ENCODE data around the gene PIP5K1C. TPM values are rescaled to one million over a fixed set of nuclear protein-coding genes. Genes with fewer than 3 reads are reported as not detected.
A peak's percentile ranks its signal among the peaks of the same experiment; 100 is the strongest.

The PIP5K1C gene
- total RNA-seq, 3 donors from 2014 or later (not counting 1 experiment from before 2014, with no cell fraction given), result 35.0 to 49.2 (median 36.8) TPM

GRCh38 chr19:3671680-3672574, 28.3 kb downstream of the PIP5K1C start:
- peak overlapping the region; percentile 89 for H3K4me3 Mint-ChIP-seq
- peaks cover 24 to 56% of the 10 kb centered on the region in 2 donors for H3K4me1 Mint-ChIP-seq
- Histone ChIP-seq H3K27me3 (ENCODE audit: control insufficient read depth, insufficient read depth, low read length) (no peaks in the 10 kb centered on the region), H3K4me3 (ENCODE audit: low read length) (peak overlapping the region; percentile 9), H3K9me3 (ENCODE audit: control insufficient read depth, insufficient read depth, low read length) (no peaks in the 10 kb centered on the region), H3K4me1 (ENCODE audit: control insufficient read depth, insufficient read depth, low read length) (peaks cover 37% of the 10 kb centered on the region), H3K27ac (ENCODE audit: low read length) (peak overlapping the region; percentile 80), H3K36me3 (ENCODE audit: control insufficient read depth, insufficient read depth, low read length) (no peaks in the 10 kb centered on the region)
- no peaks in the 10 kb centered on the region for H3K27me3 Mint-ChIP-seq (ENCODE audit: low read depth in 2 of 2)
- DNase-seq, result peak; percentile 31 to 49
- no peak for TF ChIP-seq CTCF (IDR thresholded peaks at IDR 0.05)
- H3K36me3 Mint-ChIP-seq, result no peaks in the 10 kb centered on the region
- peak; percentile 54 to 60 (median 54) for ATAC-seq
- H3K9me3 Mint-ChIP-seq, result no peaks in the 10 kb centered on the region
- peak overlapping the region; percentile 83 to 93 for H3K27ac Mint-ChIP-seq
- intact Hi-C loops (cut with micrococcal nuclease), result loop anchor here (2.0 kb wide), 2 partner anchors 15 to 27 kb away; no protein-coding TSS in a partner anchor
- WGBS (ENCODE audit: insufficient coverage), result 23% methylated on average over 40 of the region's 40 CpGs

- H3K27ac ChIP-seq (ENCODE audit: low read length), result peak overlapping the region; percentile 80
- H3K4me1 Mint-ChIP-seq, result peaks cover 22 to 55% of the 10 kb centered on the region in 2 donors
- H3K9me3 ChIP-seq (ENCODE audit: control insufficient read depth, insufficient read depth, low read length), result no peaks in the 10 kb centered on the region
- peak overlapping the region; percentile 9 for H3K4me3 ChIP-seq (ENCODE audit: low read length)
- peak overlapping the region; percentile 89 for H3K4me3 Mint-ChIP-seq
- H3K9me3 Mint-ChIP-seq, result no peaks in the 10 kb centered on the region
- WGBS (ENCODE audit: insufficient coverage), result 9% methylated on average over 45 of the region's 45 CpGs
- no peaks in the 10 kb centered on the region for H3K36me3 Mint-ChIP-seq
- no peaks in the 10 kb centered on the region for H3K27me3 Mint-ChIP-seq (ENCODE audit: low read depth in 2 of 2)
- peak overlapping the region; percentile 83 to 93 for H3K27ac Mint-ChIP-seq
- H3K4me1 ChIP-seq (ENCODE audit: control insufficient read depth, insufficient read depth, low read length), result peaks cover 31% of the 10 kb centered on the region
- intact Hi-C loops (cut with micrococcal nuclease), result loop anchor here (2.0 kb wide), 2 partner anchors 16 to 28 kb away; no protein-coding TSS in a partner anchor
- no peaks in the 10 kb centered on the region for H3K36me3 ChIP-seq (ENCODE audit: control insufficient read depth, insufficient read depth, low read length)
- ATAC-seq, result peak; percentile 75 to 85 (median 81)
- peak; percentile 35 to 74 for DNase-seq
- no peaks in the 10 kb centered on the region for H3K27me3 ChIP-seq (ENCODE audit: control insufficient read depth, insufficient read depth, low read length)
- no peak for TF ChIP-seq CTCF (IDR thresholded peaks at IDR 0.05)
Measured at GRCh38 chr19:3670796-3671679, 29.2 kb downstream of the PIP5K1C start.

DNA sequence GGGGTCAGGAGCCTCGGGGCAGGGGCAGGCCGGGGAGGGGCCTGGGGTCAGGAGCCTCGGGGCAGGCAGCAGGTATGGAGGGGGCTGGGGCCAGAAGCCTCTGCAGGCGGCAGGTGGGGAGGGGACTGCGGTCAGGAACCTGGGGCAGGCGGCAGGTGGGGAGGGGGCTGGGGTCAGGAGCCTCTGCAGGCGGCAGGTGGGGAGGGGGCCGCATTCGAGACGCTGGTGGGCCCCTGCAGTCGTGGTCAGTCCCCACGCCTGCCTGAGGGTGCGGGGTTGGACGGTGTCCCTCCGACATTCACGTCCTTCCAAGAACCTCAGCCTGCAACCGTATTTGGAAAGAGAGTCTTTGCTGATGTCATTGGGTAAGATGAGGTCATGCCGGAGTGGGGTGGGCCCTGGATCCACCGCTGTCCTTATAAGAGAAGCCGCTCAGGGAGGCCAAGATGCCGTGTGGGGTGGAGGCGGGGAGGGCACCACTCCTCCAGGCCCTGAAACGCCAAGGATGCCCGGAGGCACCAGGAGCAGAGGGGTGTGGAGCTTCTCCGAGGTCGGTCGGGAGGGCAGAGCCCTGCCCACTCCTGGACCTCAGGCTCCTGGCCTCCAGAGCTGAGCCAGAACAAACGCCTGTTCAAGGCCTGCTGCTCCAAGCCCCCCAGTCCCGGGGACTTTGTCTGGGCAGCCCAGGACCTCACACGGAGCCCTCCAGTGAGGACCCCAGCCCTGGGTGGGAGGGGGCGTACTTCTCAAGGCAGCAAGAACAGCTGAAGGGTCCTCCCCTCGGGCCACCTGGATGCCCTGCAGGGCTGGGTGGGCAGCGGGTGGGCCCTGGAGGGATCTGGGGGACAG, 30.1 kb downstream of the PIP5K1C start:
- no peak overlapping the region for H3K4me3 Mint-ChIP-seq
- Histone ChIP-seq H3K36me3 (ENCODE audit: control insufficient read depth, insufficient read depth, low read length) (no peaks in the 10 kb centered on the region), H3K4me1 (ENCODE audit: control insufficient read depth, insufficient read depth, low read length) (peaks cover 38% of the 10 kb centered on the region), H3K9me3 (ENCODE audit: control insufficient read depth, insufficient read depth, low read length) (no peaks in the 10 kb centered on the region), H3K27me3 (ENCODE audit: control insufficient read depth, insufficient read depth, low read length) (no peaks in the 10 kb centered on the region), H3K27ac (ENCODE audit: low read length) (peak overlapping the region; percentile 80), H3K4me3 (ENCODE audit: low read length) (no peak overlapping the region)
- H3K9me3 Mint-ChIP-seq, result no peaks in the 10 kb centered on the region
- H3K4me1 Mint-ChIP-seq, result peaks cover 24 to 53% of the 10 kb centered on the region in 2 donors
- H3K27me3 Mint-ChIP-seq (ENCODE audit: low read depth in 2 of 2), result no peaks in the 10 kb centered on the region
- no peak for DNase-seq
- WGBS (ENCODE audit: insufficient coverage), result 81% methylated on average over 33 of the region's 33 CpGs
- no peak for TF ChIP-seq CTCF (IDR thresholded peaks at IDR 0.05)
- intact Hi-C loops (cut with micrococcal nuclease), result loop anchor here (2.0 to 10.0 kb wide), 3 partner anchors 17 to 535 kb away; no protein-coding TSS in a partner anchor
- H3K36me3 Mint-ChIP-seq, result no peaks in the 10 kb centered on the region
- no peak for ATAC-seq
- H3K27ac Mint-ChIP-seq, result peak overlapping the region; percentile 83 to 93
